HG02642 (cell line): Measurements from ENCODE around the gene PRDM5.

Source experiments
- ATAC-seq: cut with Tn5 transposase; IDR thresholded peaks from one replicate; pipeline ENCODE4 v1.9.1; 2021; ENCODE audit warnings: mild to moderate bottlenecking; ENCODE audit not compliant: unreplicated experiment, poor library complexity

Gene PRDM5

GRCh38 chr4:120922381-120923206, at the start of gene PRDM5:
Gene PRDM5 (minus strand): TSS chr4:120922726. CDS start chr4:120922608, 118 bp downstream.
- ATAC-seq, result peak; percentile 36

GRCh38 chr4:120971884-120972283, 49.4 kb upstream of the PRDM5 start:
- no peak for ATAC-seq

- ATAC-seq, result no peak
Observed at GRCh38 chr4:120965938-120966337, 43.4 kb upstream of the PRDM5 start.

- no peak for ATAC-seq
Observed at GRCh38 chr4:120964596-120964995, 42.1 kb upstream of the PRDM5 start.

GRCh38 chr4:120963449-120963848, 40.9 kb upstream of the PRDM5 start:
- no peak for ATAC-seq

- ATAC-seq, result no peak
Observed at GRCh38 chr4:120960656-120961267, 38.2 kb upstream of the PRDM5 start.

GRCh38 chr4:120948382-120948781, 25.9 kb upstream of the PRDM5 start:
- no peak for ATAC-seq

GRCh38 chr4:120942776-120943175, 20.2 kb upstream of the PRDM5 start:
- no peak for ATAC-seq

GRCh38 chr4:120940547-120940946, 18.0 kb upstream of the PRDM5 start:
- no peak for ATAC-seq

- no peak for ATAC-seq
Observed at GRCh38 chr4:120939693-120940092, 17.2 kb upstream of the PRDM5 start.

GRCh38 chr4:120929847-120930246, 7.3 kb upstream of the PRDM5 start:
- no peak for ATAC-seq

- ATAC-seq, result no peak
Observed at GRCh38 chr4:120927801-120928409, 5.4 kb upstream of the PRDM5 start.

GRCh38 chr4:120926358-120927025, 4.0 kb upstream of the PRDM5 start:
- no peak for ATAC-seq

GRCh38 chr4:120924931-120925330, 2.4 kb upstream of the PRDM5 start:
- ATAC-seq, result no peak

- ATAC-seq, result no peak
Observed at GRCh38 chr4:120923207-120923522, 639 bp upstream of the PRDM5 start.

GRCh38 chr4:120921456-120922380, 808 bp downstream of the PRDM5 start:
- ATAC-seq, result peak; percentile 18

- no peak for ATAC-seq
Observed at GRCh38 chr4:120920666-120921065, 1.9 kb downstream of the PRDM5 start.

GRCh38 chr4:120919358-120919757, 3.2 kb downstream of the PRDM5 start:
- no peak for ATAC-seq

GRCh38 chr4:120918788-120919187, 3.7 kb downstream of the PRDM5 start:
- no peak for ATAC-seq

- ATAC-seq, result no peak
Observed at GRCh38 chr4:120918092-120918491, 4.4 kb downstream of the PRDM5 start.
